Erythroblast (primary cell): ENCODE data around the gene SESN2.

Source experiments
- GATA1 ChIP-seq: IDR thresholded peaks from 2 replicates; pipeline ENCODE4 v1.6.1; 2011; ENCODE audit warnings: low read depth, mild to moderate bottlenecking, control low read depth, low read length, moderate library complexity
- POLR2A ChIP-seq: IDR thresholded peaks from 2 replicates; pipeline ENCODE4 v1.6.1; 2011; ENCODE audit warnings: mild to moderate bottlenecking, low read length

- no peak for TF ChIP-seq POLR2A
- no peak for TF ChIP-seq GATA1
Observed at GRCh38 chr1:28286111-28286510, 26.8 kb downstream of the SESN2 start.
